Thyroid gland (tissue), 4 donors: ENCODE results near the gene HSD17B11.

Experiments used
- CTCF ChIP-seq, 6 experiments: fragments of 200-600 bp in 3 of 6; fragments of 450-650 bp in 3 of 6; sonication (generic) in 3 of 6; IDR thresholded peaks; one replicate each; pipeline ENCODE4 v1.5.1; 2016 to 2019; ENCODE audit warnings: antibody characterized with exemption in 6 of 6, mild to moderate bottlenecking in 2 of 6, inconsistent platforms in 1 of 6, moderate library complexity in 1 of 6
- POLR2A ChIP-seq, 2 donors: fragments of 450-650 bp; IDR thresholded peaks; one replicate each; pipeline ENCODE4 v1.6.1; 2017; ENCODE audit warnings: antibody characterized with exemption in 2 of 2, mild to moderate bottlenecking in 2 of 2, moderate library complexity in 1 of 2

- TF ChIP-seq CTCF (IDR thresholded peaks at IDR 0.05): no peak
- no peak for TF ChIP-seq POLR2A (IDR thresholded peaks at IDR 0.05)
Observed at GRCh38 chr4:87321888-87322287, 69.1 kb downstream of the HSD17B11 start.
